ENCODE data around the gene CDH7.

Gene CDH7

DNA sequence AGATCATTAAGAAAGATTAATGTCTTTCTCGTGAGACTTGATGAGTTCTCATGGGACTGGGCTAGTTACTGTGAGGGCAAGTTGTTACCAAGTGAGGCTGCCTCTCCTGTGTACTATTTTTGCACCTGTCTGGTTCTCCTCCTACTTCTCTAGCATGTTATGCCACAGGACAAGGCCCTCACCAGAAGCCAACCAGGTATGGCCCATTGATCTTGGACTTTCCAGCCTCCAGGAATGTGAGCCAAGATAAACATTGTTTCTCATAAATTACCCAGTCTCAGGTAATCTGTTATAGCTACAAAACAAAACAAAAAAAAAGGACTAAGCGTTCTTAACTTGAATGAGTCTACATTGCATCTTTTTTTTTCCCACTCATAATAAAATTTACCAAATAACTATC lies 184.1 kb downstream of the CDH7 start:
- DNase-seq (ENCODE audit: insufficient read length) (no peak), FAIRE-seq (no peak)

GRCh38 chr18:65936678-65937077 lies 185.9 kb downstream of the CDH7 start:
- FAIRE-seq: no peak
- no peak for TF ChIP-seq TAF1 (IDR thresholded peaks at IDR 0.05; ENCODE audit: borderline replicate concordance, low read depth, low read length)
- no peak for TF ChIP-seq POLR2A (IDR thresholded peaks at IDR 0.05; ENCODE audit: low read depth, low read length)
- no peak for TF ChIP-seq POLR2AphosphoS5 (IDR thresholded peaks at IDR 0.05; ENCODE audit: low read depth, low read length)
- no peak for DNase-seq (ENCODE audit: insufficient read length)

More for the DNA sequence above, 184.1 kb downstream of the CDH7 start:
- no peak for TF ChIP-seq POLR2AphosphoS5 (IDR thresholded peaks at IDR 0.05; ENCODE audit: low read depth, low read length)

DNA sequence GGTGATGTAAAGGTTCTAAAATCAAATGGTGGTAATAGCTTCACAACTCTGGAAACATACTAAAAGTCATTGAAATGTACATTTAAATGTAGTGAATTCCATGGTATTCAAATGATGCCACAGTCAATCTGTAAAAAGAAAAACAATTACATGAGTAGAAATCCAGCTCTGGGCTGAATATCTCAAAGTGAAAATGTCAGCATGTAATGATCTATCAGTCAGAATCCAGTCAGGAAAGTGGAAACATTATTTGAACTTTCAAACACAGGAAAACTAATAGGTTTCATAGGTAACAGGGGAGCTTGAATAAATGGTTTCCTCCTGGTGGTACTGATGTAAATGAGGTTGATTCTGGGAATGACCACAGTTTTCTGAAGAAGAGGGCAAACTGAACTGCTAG lies 186.4 kb downstream of the CDH7 start:
- DNase-seq (ENCODE audit: insufficient read length) (no peak), FAIRE-seq (no peak)
- no peak for TF ChIP-seq POLR2AphosphoS5 (IDR thresholded peaks at IDR 0.05; ENCODE audit: low read depth, low read length)
- TF ChIP-seq POLR2A (IDR thresholded peaks at IDR 0.05; ENCODE audit: low read depth, low read length): no peak
- no peak for TF ChIP-seq TAF1 (IDR thresholded peaks at IDR 0.05; ENCODE audit: borderline replicate concordance, low read depth, low read length)

DNA sequence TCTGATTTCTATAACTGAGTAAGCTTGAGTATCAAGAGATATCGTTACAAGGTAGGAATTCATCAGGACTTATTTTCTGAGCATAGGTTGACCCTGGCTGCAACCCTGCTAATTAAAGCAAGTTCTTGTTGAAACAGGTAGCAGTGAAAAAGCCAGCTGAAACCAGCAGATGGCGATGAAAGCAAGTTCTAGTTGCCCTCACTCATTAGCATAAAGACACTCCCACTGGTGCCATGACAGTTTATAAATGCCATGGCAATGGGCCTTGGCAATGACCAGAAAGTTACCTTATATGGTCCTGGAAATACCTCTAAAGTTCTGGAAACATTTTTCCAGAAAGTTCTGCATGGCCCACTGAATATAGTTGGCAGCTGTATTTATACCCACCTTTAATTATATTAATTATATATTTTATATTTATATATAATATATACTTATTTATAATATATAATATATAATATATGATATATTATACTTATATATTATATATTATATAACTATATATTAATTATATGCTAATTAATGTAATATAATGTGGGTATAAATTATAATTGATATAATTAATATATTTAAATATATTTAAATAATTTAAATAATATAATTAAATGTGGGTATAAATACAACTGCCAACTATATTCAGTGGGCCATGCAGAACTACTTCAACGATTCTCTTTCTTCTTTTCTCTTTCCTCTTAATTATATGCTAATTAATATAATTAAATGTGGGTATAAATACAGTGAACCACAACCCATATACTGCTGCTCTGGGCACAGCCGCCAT lies 188.0 kb downstream of the CDH7 start:
- FAIRE-seq (no peak), DNase-seq (ENCODE audit: insufficient read length) (no peak)
- TF ChIP-seq POLR2AphosphoS5 (IDR thresholded peaks at IDR 0.05; ENCODE audit: low read depth, low read length): no peak
- no peak for TF ChIP-seq TAF1 (IDR thresholded peaks at IDR 0.05; ENCODE audit: borderline replicate concordance, low read depth, low read length)
- no peak for TF ChIP-seq POLR2A (IDR thresholded peaks at IDR 0.05; ENCODE audit: low read depth, low read length)
